SU-DHL-6 (cell line): ENCODE data around the gene POLR3GL.

Source experiments
- CTCF ChIP-seq: fragments of 200-600 bp; sonication (generic); IDR thresholded peaks from one replicate; pipeline ENCODE4 v1.5.1; 2017; ENCODE audit warnings: antibody characterized with exemption, mild to moderate bottlenecking, low read length, moderate library complexity; ENCODE audit not compliant: insufficient read depth, poor library complexity, severe bottlenecking
- EZH2phosphoT487 ChIP-seq: fragments of 200-600 bp; sonication (generic), shearing (Covaris generic); conservative IDR thresholded peaks from 2 replicates; pipeline ENCODE4 v1.6.1; 2018; ENCODE audit warnings: mild to moderate bottlenecking, antibody characterized with exemption, low read length, moderate library complexity, mixed read lengths

- TF ChIP-seq CTCF (no peak), EZH2phosphoT487 (no peak)
Observed at GRCh38 chr1:145935708-145936107, 28.8 kb upstream of the POLR3GL start.
